PC-3 (cell line): ENCODE results near the gene SUGP1. TPM values are rescaled to one million over a fixed set of nuclear protein-coding genes. Genes with fewer than 3 reads are reported as not detected.
A peak's percentile ranks its signal among the peaks of the same experiment; 100 is the strongest.

Experiments
- ATAC-seq: fragments of 200-7000 bp; cut with Tn5 transposase; 2 replicates; pipeline ENCODE4 v1.9.1; 2020; ENCODE audit warnings: mild to moderate bottlenecking, moderate library complexity
- BruUV-seq: library from RNA; stranded (reverse); fragments of 400-500 nt; replicated peaks from 2 replicates; lab custom pipeline; 2021; lab: Mats Ljungman, UMichigan
- CTCF ChIA-PET: fragments of 300-600 bp; sonication (Branson Sonifier 250); formaldehyde crosslinking; loops from one replicate; lab custom pipeline; 2022; ENCODE audit warnings: antibody characterized with exemption; lab: Charles Lee
- POLR2A ChIA-PET: fragments of 300-600 bp; sonication (Branson Sonifier 250); formaldehyde crosslinking; loops from one replicate; lab custom pipeline; 2022; ENCODE audit warnings: antibody characterized with exemption; ENCODE audit not compliant: unreplicated experiment; lab: Charles Lee
- DNase-seq: peaks from one replicate; pipeline ENCODE4 v3.0.0-alpha.2; 2015
- H2AFZ ChIP-seq: fragments of 300-600 bp; sonication (generic); 2 replicates; pipeline ENCODE4 v1.6.0; 2016; ENCODE audit warnings: antibody characterized with exemption, low read length
- H3F3A ChIP-seq: fragments of 300-600 bp; sonication (generic); one replicate; pipeline ENCODE4 v1.6.0; 2017; ENCODE audit warnings: antibody characterized with exemption, low read length, control low read depth, mild to moderate bottlenecking; ENCODE audit not compliant: unreplicated experiment
- H3K27ac ChIP-seq: fragments of 300-600 bp; sonication (generic); 2 replicates; pipeline ENCODE4 v1.5.1; 2016; ENCODE audit warnings: mild to moderate bottlenecking, low read length
- H3K27me3 ChIP-seq: fragments of 300-600 bp; sonication (generic); 2 replicates; pipeline ENCODE4 v1.6.1; 2016; ENCODE audit warnings: low read length, mixed read lengths
- H3K36me3 ChIP-seq: fragments of 300-600 bp; sonication (generic); 2 replicates; pipeline ENCODE4 v1.6.1; 2016; ENCODE audit warnings: low read depth, mixed run types, low read length, mixed read lengths
- H3K4me1 ChIP-seq: fragments of 300-600 bp; sonication (generic); 2 replicates; pipeline ENCODE4 v1.5.1; 2016; ENCODE audit warnings: low read length; ENCODE audit not compliant: insufficient read depth
- H3K4me2 ChIP-seq: fragments of 300-600 bp; sonication (generic); 2 replicates; pipeline ENCODE4 v1.6.0; 2016; ENCODE audit warnings: low read length
- H3K4me3 ChIP-seq: fragments of 300-600 bp; sonication (generic); 2 replicates; pipeline ENCODE4 v1.5.1; 2016; ENCODE audit warnings: mild to moderate bottlenecking, low read length, mixed read lengths
- H3K79me2 ChIP-seq: fragments of 300-600 bp; sonication (generic); 2 replicates; pipeline ENCODE4 v1.6.1; 2017; ENCODE audit warnings: low read length, mixed read lengths
- H3K9ac ChIP-seq: fragments of 300-600 bp; sonication (generic); 2 replicates; pipeline ENCODE4 v1.6.0; 2016; ENCODE audit warnings: mild to moderate bottlenecking, low read length
- H3K9me2 ChIP-seq: fragments of 300-600 bp; sonication (generic); replicated peaks from 2 replicates; pipeline ENCODE4 v1.6.1; 2016; ENCODE audit warnings: mixed run types, low read length, mixed read lengths
- H3K9me3 ChIP-seq: fragments of 300-600 bp; sonication (generic); 2 replicates; pipeline ENCODE4 v1.6.1; 2016; ENCODE audit warnings: low read length, mixed read lengths
- H4K20me1 ChIP-seq: fragments of 300-600 bp; sonication (generic); 2 replicates; pipeline ENCODE4 v1.6.1; 2016; ENCODE audit warnings: low read length, mixed read lengths
- CTCF ChIP-seq: fragments of 300-600 bp; sonication (generic); conservative IDR thresholded peaks from 2 replicates; pipeline ENCODE4 v1.5.1; 2017; ENCODE audit warnings: antibody characterized with exemption, low read depth, mild to moderate bottlenecking, low read length
- EZH2 ChIP-seq: fragments of 300-600 bp; sonication (generic); IDR thresholded peaks from one replicate; pipeline ENCODE4 v1.6.1; 2017; ENCODE audit warnings: antibody characterized with exemption, mild to moderate bottlenecking, low read length; ENCODE audit not compliant: unreplicated experiment
- EZH2phosphoT487 ChIP-seq: fragments of 300-600 bp; sonication (generic); IDR thresholded peaks from 2 replicates; pipeline ENCODE4 v1.6.1; 2018; ENCODE audit warnings: mild to moderate bottlenecking, antibody characterized with exemption, low read length, borderline replicate concordance
- intact Hi-C: fragments of 100-400 bp; cut with micrococcal nuclease; formaldehyde crosslinking; loops from 2 replicates; pipeline ENCODE4 v1.9.0; 2023
- total RNA-seq: library from RNA; depleted of rRNA; stranded (reverse); fragments of >200 nt; gene quantifications from 2 replicates; pipeline ENCODE4 v1.2.3, GENCODE V29; 2014

SUGP1 gene
- total RNA-seq, 1 experiment from 2014 or later, result 42.1 TPM

GRCh38 chr19:19334989-19335344 lies 14.7 kb upstream of the SUGP1 start:
- Histone ChIP-seq H3K27ac (no peak overlapping the region), H3K9ac (no peak overlapping the region), H3K9me3 (no peaks in the 10 kb centered on the region), H3K4me3 (no peak overlapping the region), H3F3A (no peaks in the 10 kb centered on the region), H3K4me2 (no peak overlapping the region), H3K36me3 (peaks cover 19% of the 10 kb centered on the region; the same call in 1 of the 2 replicates), H2AFZ (no peak overlapping the region), H3K27me3 (no peaks in the 10 kb centered on the region), H4K20me1 (no peaks in the 10 kb centered on the region), H3K4me1 (no peaks in the 10 kb centered on the region), H3K9me2 (no peaks in the 10 kb centered on the region), H3K79me2 (0 out of 2 replicates have a peak, but pooled peaks cover 4% of the 10 kb centered on the region)
- DNase-seq (no peak), ATAC-seq (no peak)
- BruUV-seq, result no TSS peak
- intact Hi-C loops, result no loop called here
- TF ChIP-seq EZH2, result no peak
- no peak for TF ChIP-seq EZH2phosphoT487
- no peak for TF ChIP-seq CTCF
- ChIA-PET POLR2A (no interaction called here), CTCF (no interaction called here)

- Histone ChIP-seq H3K27ac (no peak overlapping the region), H3K4me2 (no peak overlapping the region), H3K9me3 (no peaks in the 10 kb centered on the region), H3K9ac (no peak overlapping the region), H3F3A (no peaks in the 10 kb centered on the region), H3K9me2 (no peaks in the 10 kb centered on the region), H2AFZ (no peak overlapping the region), H3K27me3 (no peaks in the 10 kb centered on the region), H3K36me3 (peaks cover 21% of the 10 kb centered on the region; the same call in 1 of the 2 replicates), H4K20me1 (no peaks in the 10 kb centered on the region), H3K4me3 (no peak overlapping the region), H3K4me1 (no peaks in the 10 kb centered on the region), H3K79me2 (peaks cover 7% of the 10 kb centered on the region)
- POLR2A ChIA-PET, result no interaction called here
- ATAC-seq (no peak), DNase-seq (no peak)
- no TSS peak for BruUV-seq
- intact Hi-C loops, result no loop called here
- no peak for TF ChIP-seq EZH2phosphoT487
- TF ChIP-seq EZH2, result no peak
- no peak for TF ChIP-seq CTCF
- CTCF ChIA-PET, result no interaction called here
These were observed 14.0 kb upstream of the SUGP1 start for GRCh38 chr19:19334063-19334988.

GRCh38 chr19:19329126-19329525 lies 8.8 kb upstream of the SUGP1 start:
- H3K9ac ChIP-seq, result no peak overlapping the region
- H3K79me2 ChIP-seq, result peaks cover 35% of the 10 kb centered on the region
- no peak overlapping the region for H3K4me2 ChIP-seq
- ChIA-PET CTCF (no interaction called here), POLR2A (no interaction called here)
- H3K36me3 ChIP-seq, result peaks cover 9% of the 10 kb centered on the region; the same call in 1 of the 2 replicates
- BruUV-seq, result no TSS peak
- H3K27ac ChIP-seq, result no peak overlapping the region
- DNase-seq, result no peak
- H3K4me1 ChIP-seq, result no peaks in the 10 kb centered on the region
- H2AFZ ChIP-seq, result no peak overlapping the region
- no peaks in the 10 kb centered on the region for H3K9me2 ChIP-seq
- no peaks in the 10 kb centered on the region for H3K9me3 ChIP-seq
- intact Hi-C loops, result no loop called here
- no peaks in the 10 kb centered on the region for H3K27me3 ChIP-seq
- no peaks in the 10 kb centered on the region for H4K20me1 ChIP-seq
- TF ChIP-seq CTCF (no peak), EZH2phosphoT487 (no peak), EZH2 (no peak)
- no peaks in the 10 kb centered on the region for H3F3A ChIP-seq
- peak; percentile 15; the same call in 1 of the 2 replicates for ATAC-seq
- H3K4me3 ChIP-seq, result no peak overlapping the region
